Esophagus muscularis mucosa (tissue), 4 donors: Measurements from ENCODE around the gene SMIM45.
A peak's percentile ranks its signal among the peaks of the same experiment; 100 is the strongest.

Source experiments
- DNase-seq: peaks from one replicate; pipeline ENCODE4 v3.0.0-alpha.2; 2017; ENCODE audit errors: extremely low spot score
- H3K27ac ChIP-seq, 4 donors: fragments of 200-600 bp; sonication (generic); replicated peaks in 1 of 4; 1 replicate in 3 of 4; 2 replicates in 1 of 4; pipeline ENCODE4 v1.5.1; 2016 to 2019; ENCODE audit warnings: mild to moderate bottlenecking in 1 of 4
- H3K27me3 ChIP-seq, 4 donors: fragments of 200-600 bp; sonication (generic); one replicate each; pipeline versions ENCODE4 v1.5.1 to v1.6.0; 2016 to 2019
- H3K36me3 ChIP-seq, 4 donors: fragments of 200-600 bp; sonication (generic); one replicate each; pipeline ENCODE4 v1.5.1; 2016 to 2019
- H3K4me1 ChIP-seq, 4 donors: fragments of 200-600 bp; sonication (generic); one replicate each; pipeline ENCODE4 v1.5.1; 2016 to 2019
- H3K4me3 ChIP-seq, 4 donors: fragments of 200-600 bp; sonication (generic); 1 replicate in 2 of 4; 2 replicates in 2 of 4; pipeline ENCODE4 v1.5.1; 2016 to 2019; ENCODE audit warnings: mild to moderate bottlenecking in 4 of 4, moderate library complexity in 1 of 4
- H3K9me3 ChIP-seq, 4 donors: fragments of 200-600 bp; sonication (generic); 1 replicate in 3 of 4; 2 replicates in 1 of 4; pipeline ENCODE4 v1.5.1; 2016 to 2019
- CTCF ChIP-seq, 3 experiments: fragments of 200-600 bp in 2 of 3; fragments of 450-650 bp in 1 of 3; sonication (generic) in 2 of 3; IDR thresholded peaks; one replicate each; pipeline ENCODE4 v1.5.1; 2017 to 2019; ENCODE audit warnings: antibody characterized with exemption in 3 of 3, mild to moderate bottlenecking in 2 of 3, moderate library complexity in 1 of 3
- EP300 ChIP-seq: sonication (generic); formaldehyde crosslinking; IDR thresholded peaks from one replicate; pipeline ENCODE4 v1.6.1; 2017; ENCODE audit warnings: antibody characterized with exemption
- POLR2A ChIP-seq: fragments of 450-650 bp; IDR thresholded peaks from one replicate; pipeline ENCODE4 v1.6.1; 2017; ENCODE audit warnings: antibody characterized with exemption, moderate library complexity, mild to moderate bottlenecking, low read depth
- POLR2AphosphoS5 ChIP-seq, 2 donors: sonication (generic); formaldehyde crosslinking; IDR thresholded peaks; one replicate each; pipeline ENCODE4 v1.6.1; 2017; ENCODE audit warnings: antibody characterized with exemption in 2 of 2
- WGBS: methylation state at CpG from one replicate; pipeline ENCODE4 v1.1.5; 2018; 5-methylcytosine and 5-hydroxymethylcytosine counted together
- intact Hi-C: fragments of 100-400 bp; cut with DNase I; formaldehyde crosslinking; loops from one replicate; pipeline ENCODE4 v1.15.1; 2023

Gene SMIM45

GRCh38 chr22:41925783-41926460 is 26.0 kb upstream of the SMIM45 start:
- TF ChIP-seq POLR2AphosphoS5 (IDR thresholded peaks at IDR 0.05): no peak
- peak; percentile 51 to 83 (median 57) for TF ChIP-seq CTCF (IDR thresholded peaks at IDR 0.05)
- Histone ChIP-seq H3K4me1 (peaks cover 8 to 18% (median 14%) of the 10 kb centered on the region in 4 donors), H3K27ac (no peak overlapping the region), H3K36me3 (no peaks in the 10 kb centered on the region), H3K27me3 (peaks cover 5 to 40% (median 20%) of the 10 kb centered on the region in 4 donors), H3K9me3 (no peaks in the 10 kb centered on the region), H3K4me3 (peak overlapping the region; percentile 49 to 61 (median 50))
- intact Hi-C loops: no loop called here
- DNase-seq: no peak
- 12% methylated on average over 20 of the region's 48 CpGs for WGBS

GRCh38 chr22:41927813-41928212 is 24.1 kb upstream of the SMIM45 start:
- intact Hi-C loops: no loop called here
- 84% methylated on average over 6 of the region's 6 CpGs for WGBS

GRCh38 chr22:41928593-41929417 is 23.1 kb upstream of the SMIM45 start:
- intact Hi-C loops: no loop called here
- WGBS: 70% methylated on average over 11 of the region's 14 CpGs
- Histone ChIP-seq H3K36me3 (no peaks in the 10 kb centered on the region), H3K9me3 (no peaks in the 10 kb centered on the region), H3K27ac (no peak overlapping the region), H3K4me1 (peaks cover 8 to 18% (median 14%) of the 10 kb centered on the region in 4 donors), H3K4me3 (no peak overlapping the region), H3K27me3 (peaks cover 5 to 29% (median 20%) of the 10 kb centered on the region in 4 donors)
- DNase-seq: no peak
- TF ChIP-seq CTCF (IDR thresholded peaks at IDR 0.05) (no peak), EP300 (no peak), POLR2AphosphoS5 (IDR thresholded peaks at IDR 0.05) (no peak), POLR2A (no peak)

More at GRCh38 chr22:41927813-41928212, 24.1 kb upstream of the SMIM45 start:
- no peak for DNase-seq
- H3K4me3 ChIP-seq: no peak overlapping the region
- H3K9me3 ChIP-seq: no peaks in the 10 kb centered on the region
- TF ChIP-seq CTCF (IDR thresholded peaks at IDR 0.05) (no peak), POLR2A (no peak), EP300 (no peak), POLR2AphosphoS5 (IDR thresholded peaks at IDR 0.05) (no peak)
- no peaks in the 10 kb centered on the region for H3K36me3 ChIP-seq
- no peak overlapping the region for H3K27ac ChIP-seq
- peaks cover 8 to 18% (median 14%) of the 10 kb centered on the region in 4 donors for H3K4me1 ChIP-seq
- peaks cover 5 to 37% (median 20%) of the 10 kb centered on the region in 4 donors for H3K27me3 ChIP-seq

- H3K4me3 ChIP-seq: no peak overlapping the region
- intact Hi-C loops: no loop called here
- peaks cover 9 to 18% (median 14%) of the 10 kb centered on the region in 4 donors for H3K4me1 ChIP-seq
- H3K27ac ChIP-seq: no peak overlapping the region
- peaks cover 5 to 29% (median 20%) of the 10 kb centered on the region in 4 donors for H3K27me3 ChIP-seq
- DNase-seq: no peak
- no peaks in the 10 kb centered on the region for H3K9me3 ChIP-seq
- WGBS: 89% methylated on average over 8 of the region's 8 CpGs
- TF ChIP-seq POLR2AphosphoS5 (IDR thresholded peaks at IDR 0.05) (no peak), CTCF (IDR thresholded peaks at IDR 0.05) (no peak), POLR2A (no peak), EP300 (no peak)
- H3K36me3 ChIP-seq: no peaks in the 10 kb centered on the region
Measured at GRCh38 chr22:41929418-41929810, 22.5 kb upstream of the SMIM45 start.
